GM10248 (cell line): ENCODE results near the gene TET1.

ENCODE experiments used
- CTCF ChIA-PET: fragments of 300-600 bp; sonication (Branson Sonifier 250); formaldehyde crosslinking; extraction: SDS; loops from one replicate; lab custom pipeline; 2021; ENCODE audit warnings: antibody characterized with exemption; lab: Yijun Ruan, JAX
- POLR2A ChIA-PET: fragments of 350-650 bp; sonication (Branson Sonifier 250); formaldehyde crosslinking; extraction: SDS; loops from one replicate; lab custom pipeline; 2020; ENCODE audit warnings: antibody characterized with exemption; lab: Yijun Ruan, JAX
- DNase-seq: peaks from one replicate; pipeline ENCODE4 v3.0.0; 2012; ENCODE audit errors: extremely low spot score
- TF ChIP-seq, protein P1 (sequence below): IDR thresholded peaks from 2 replicates; pipeline ENCODE4 v1.5.1; 2012; ENCODE audit warnings: mild to moderate bottlenecking, low read depth; ENCODE audit errors: extremely low read depth, missing control alignments, control extremely low read depth

Gene TET1

DNA sequence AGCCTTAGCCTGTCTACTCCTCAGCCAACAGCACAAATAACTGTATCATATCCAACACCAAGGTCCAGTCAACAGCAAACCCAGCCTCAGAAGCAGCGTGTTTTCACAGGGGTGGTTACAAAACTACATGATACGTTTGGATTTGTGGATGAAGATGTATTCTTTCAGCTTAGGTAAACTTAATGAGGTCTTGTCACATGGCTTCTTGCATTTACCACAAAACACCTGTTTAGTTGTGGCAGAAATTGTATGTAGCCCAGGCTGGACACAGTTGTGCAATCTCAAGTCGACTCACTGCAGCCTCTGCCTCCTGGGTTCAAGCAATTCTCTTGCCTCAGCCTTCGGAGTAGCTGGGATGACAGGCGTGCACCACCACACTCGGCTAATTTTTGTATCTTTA, 182.3 kb downstream of the TET1 start:
- CTCF ChIA-PET: interaction anchor here (0.9 to 1.1 kb wide), 3 partner anchors 11 to 22 kb away, joined by 3 to 4 read pairs (median 3); no protein-coding TSS in a partner anchor
- no peak for DNase-seq
- TF ChIP-seq, protein P1, sequence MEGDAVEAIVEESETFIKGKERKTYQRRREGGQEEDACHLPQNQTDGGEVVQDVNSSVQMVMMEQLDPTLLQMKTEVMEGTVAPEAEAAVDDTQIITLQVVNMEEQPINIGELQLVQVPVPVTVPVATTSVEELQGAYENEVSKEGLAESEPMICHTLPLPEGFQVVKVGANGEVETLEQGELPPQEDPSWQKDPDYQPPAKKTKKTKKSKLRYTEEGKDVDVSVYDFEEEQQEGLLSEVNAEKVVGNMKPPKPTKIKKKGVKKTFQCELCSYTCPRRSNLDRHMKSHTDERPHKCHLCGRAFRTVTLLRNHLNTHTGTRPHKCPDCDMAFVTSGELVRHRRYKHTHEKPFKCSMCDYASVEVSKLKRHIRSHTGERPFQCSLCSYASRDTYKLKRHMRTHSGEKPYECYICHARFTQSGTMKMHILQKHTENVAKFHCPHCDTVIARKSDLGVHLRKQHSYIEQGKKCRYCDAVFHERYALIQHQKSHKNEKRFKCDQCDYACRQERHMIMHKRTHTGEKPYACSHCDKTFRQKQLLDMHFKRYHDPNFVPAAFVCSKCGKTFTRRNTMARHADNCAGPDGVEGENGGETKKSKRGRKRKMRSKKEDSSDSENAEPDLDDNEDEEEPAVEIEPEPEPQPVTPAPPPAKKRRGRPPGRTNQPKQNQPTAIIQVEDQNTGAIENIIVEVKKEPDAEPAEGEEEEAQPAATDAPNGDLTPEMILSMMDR: no peak
- POLR2A ChIA-PET: no interaction called here
